GM19035 (cell line): ENCODE data around the gene PVALEF.

ENCODE experiments used
- ATAC-seq: cut with Tn5 transposase; IDR thresholded peaks from one replicate; pipeline ENCODE4 v1.9.1; 2021; ENCODE audit not compliant: unreplicated experiment

Gene PVALEF

DNA sequence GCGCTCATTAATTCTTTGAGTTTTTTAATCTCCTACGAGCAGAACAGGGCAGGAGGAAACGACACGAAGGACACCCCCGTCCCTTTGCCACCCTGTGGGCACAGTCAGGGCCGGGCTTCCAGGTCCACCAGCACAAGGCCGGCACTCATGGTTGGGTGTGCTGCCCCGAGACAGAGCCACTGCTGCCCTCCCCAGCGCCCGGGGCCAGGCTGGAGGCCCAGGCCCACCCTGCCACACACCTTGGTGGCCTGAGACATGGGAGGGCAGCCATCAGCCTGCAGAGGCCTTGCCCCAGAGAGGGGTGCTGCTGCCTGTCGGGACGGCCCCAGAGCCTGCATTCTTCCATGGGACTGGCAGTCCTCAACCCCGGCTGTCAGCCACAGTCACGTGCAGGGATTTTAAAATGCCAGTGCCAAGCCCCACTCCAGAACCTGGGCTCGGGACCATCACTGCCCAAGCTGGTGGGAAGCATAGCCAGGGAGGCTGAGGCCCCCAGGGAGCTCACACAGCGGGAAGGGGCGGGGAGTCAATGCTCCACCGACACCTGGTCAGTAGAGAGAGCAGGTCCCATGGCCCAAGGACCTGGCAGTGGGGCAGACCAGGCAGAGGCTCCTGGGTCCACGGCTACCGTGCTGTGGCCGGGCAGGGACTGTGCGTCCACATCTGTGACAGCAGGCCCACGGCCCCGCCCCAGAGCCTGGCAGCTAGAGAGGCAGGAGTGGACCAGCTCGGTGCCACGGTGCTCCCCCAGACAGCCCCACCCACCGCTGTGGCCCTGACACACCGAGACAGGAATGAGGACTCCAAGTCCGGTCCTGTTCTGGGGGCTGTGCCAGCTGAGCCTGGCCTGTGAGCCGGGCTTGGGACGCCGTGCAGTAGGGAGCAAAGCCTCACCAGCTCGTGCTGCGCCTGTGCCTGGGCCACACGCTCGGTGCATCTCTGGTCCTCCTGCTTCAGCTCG, 29.9 kb downstream of the PVALEF start:
- no peak for ATAC-seq

DNA sequence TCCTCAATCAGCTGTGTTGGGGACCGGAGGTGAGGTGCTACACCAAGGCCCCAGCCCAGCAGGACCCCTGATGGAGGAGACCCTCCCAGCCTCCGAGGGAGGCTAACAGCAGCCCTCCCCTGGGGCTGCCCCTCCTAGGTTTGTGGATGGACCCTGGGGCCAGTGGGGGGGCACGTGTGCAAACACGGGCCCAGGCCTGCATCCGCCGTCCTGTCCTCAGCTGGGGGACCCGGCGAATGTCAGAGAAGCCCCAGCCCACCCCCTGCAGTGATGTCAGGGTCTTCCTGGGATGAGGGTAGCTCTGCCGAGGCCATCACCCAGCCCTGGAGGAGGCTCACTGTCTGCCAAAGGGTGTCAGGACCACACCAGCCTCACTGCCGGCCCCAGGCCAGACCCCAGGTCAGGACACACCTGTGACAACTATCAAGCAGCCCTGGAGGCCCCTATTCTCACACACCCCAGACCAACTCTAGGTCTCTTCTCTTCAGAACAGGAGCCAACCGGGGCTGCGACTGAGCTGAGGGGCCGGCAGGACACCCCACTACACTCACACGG, 30.7 kb downstream of the PVALEF start:
- ATAC-seq = no peak

- no peak for ATAC-seq
Observed at GRCh38 chr17:81196505-81197408, 31.4 kb downstream of the PVALEF start.

- ATAC-seq = no peak
Observed at GRCh38 chr17:81197409-81197795, 32.1 kb downstream of the PVALEF start.

- no peak for ATAC-seq
Observed at GRCh38 chr17:81197831-81198490, 32.7 kb downstream of the PVALEF start.

GRCh38 chr17:81198826-81199481, 33.6 kb downstream of the PVALEF start:
- no peak for ATAC-seq

DNA sequence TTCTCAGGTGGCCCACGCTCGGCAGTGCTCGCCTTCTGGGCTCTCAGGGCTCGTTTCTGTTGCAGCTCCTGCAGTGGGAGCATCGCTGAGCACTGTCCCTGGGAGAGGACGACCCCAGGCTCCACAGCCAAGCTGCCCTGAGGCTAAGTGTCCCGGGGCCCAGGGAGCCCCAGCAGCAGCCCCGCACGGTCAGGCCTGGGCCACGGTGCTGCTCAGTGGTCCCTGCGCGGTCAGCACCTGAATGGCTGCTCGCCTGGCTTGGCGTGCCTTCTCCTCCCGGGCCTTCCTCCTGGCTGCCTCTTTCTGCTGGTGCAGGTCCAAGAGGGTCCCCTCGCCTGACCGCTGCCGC, 34.1 kb downstream of the PVALEF start:
- ATAC-seq = no peak

GRCh38 chr17:81200201-81200600, 34.9 kb downstream of the PVALEF start:
- ATAC-seq = no peak

DNA sequence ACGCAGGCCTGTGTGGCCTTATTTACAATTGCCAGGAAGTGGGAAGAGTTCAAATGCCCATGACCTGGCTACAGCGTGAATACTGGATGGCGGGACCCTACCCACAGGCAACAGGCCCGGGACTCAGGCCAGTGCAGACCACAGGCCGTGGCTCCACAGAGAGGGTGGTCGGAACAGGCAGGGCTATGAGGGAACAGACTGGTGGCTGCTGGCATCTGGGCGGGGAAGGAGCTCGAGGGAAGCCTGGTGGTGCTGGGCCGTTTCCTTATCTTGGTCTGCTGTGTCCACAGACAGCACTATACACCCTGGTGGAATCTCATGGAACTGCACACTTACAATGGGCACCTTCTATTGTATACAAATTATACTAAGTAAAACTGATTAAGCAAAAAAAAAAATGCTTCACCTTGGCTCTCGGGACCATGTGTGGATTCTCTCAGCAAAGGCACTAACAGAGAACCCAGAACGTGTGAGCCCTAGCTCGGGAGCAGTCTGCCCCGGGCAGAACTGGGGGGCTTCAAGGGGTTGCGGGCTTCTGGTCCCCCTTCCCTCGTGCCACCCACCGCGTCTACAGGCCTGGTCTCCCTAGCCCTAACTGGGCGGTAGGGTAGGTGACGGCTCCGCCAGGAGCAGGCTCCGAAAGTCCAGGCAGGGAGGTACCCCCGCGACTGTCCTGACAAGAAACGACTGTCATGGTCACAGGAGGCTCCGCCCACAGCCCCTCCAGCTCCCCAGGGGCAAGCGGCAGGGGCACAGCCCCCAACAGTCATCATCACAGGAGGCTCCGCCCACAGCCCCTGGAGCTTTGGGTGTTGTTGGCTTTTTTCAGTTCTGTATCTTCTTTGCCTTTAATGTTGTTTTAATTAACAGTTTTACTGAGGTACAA, 35.6 kb downstream of the PVALEF start:
- ATAC-seq = no peak

DNA sequence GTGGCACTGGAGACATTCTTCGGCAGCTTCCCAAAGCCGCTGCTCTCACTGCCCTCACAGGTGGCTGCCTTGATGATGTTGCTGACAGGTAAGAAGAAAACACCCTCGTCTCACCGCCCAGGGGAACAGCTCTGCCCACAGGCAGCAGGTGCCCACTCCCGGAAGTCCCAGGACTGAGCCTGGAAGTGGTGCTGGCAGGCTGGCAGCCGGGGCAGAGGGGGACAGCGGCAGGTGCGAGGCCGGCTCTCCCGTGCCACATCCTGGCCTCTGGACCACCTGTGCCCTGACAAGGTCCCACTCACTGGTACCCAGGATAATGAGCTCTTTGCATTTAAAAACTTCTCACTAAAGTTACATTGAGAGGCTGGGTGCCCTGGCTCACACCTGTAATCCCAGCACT, 37.0 kb downstream of the PVALEF start:
- ATAC-seq = no peak

GRCh38 chr17:81203136-81203535, 37.8 kb downstream of the PVALEF start:
- ATAC-seq = no peak

- no peak for ATAC-seq
Observed at GRCh38 chr17:81204578-81204977, 39.3 kb downstream of the PVALEF start.

GRCh38 chr17:81206166-81206565, 40.9 kb downstream of the PVALEF start:
- ATAC-seq = no peak

GRCh38 chr17:81206657-81207056, 41.4 kb downstream of the PVALEF start:
- no peak for ATAC-seq

DNA sequence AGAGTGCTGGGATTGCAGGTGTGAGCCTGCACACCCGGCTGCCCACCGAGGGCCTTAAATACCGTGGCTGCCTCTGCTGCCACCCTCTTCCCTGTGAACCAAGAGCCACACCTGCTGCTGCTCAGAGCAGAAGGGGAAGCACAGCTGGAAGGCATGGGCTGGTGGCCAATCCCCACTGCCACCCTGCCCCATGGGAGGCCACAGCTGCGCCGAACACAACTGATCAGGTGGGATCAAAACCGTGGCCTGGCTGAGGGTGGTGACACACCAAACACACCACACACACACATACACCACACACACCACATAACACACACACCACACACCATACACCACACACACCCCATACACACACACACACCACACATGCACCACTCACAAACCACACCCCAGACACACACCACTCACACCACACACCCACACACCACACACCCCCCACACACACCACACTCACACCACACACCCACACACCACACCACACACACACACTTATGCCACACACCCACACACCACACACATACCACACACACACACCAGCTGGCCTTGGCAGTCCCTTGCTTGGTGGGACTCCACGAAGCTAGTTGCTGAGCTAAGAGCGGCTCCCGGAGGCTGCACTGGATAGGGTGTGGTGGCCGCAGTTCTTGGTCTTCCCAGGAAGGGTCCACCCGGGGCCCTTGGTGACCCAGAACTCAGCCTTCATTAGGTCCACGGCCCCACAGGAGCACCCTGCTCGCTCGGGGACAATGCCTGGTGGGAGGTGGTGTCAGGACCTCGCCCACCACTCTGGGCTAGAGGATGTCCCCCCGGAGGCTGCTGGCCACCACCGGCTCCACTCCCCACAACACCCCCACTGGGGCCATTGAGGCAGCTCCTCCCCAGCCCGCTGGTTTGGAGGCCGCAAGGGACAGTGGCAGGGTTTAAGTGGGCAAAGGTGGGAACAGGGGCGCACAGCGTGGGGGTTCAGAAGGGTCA, 42.6 kb downstream of the PVALEF start:
- ATAC-seq = no peak

GRCh38 chr17:81208651-81209050, 43.3 kb downstream of the PVALEF start:
- ATAC-seq = no peak

- no peak for ATAC-seq
Observed at GRCh38 chr17:81209141-81209540, 43.8 kb downstream of the PVALEF start.

DNA sequence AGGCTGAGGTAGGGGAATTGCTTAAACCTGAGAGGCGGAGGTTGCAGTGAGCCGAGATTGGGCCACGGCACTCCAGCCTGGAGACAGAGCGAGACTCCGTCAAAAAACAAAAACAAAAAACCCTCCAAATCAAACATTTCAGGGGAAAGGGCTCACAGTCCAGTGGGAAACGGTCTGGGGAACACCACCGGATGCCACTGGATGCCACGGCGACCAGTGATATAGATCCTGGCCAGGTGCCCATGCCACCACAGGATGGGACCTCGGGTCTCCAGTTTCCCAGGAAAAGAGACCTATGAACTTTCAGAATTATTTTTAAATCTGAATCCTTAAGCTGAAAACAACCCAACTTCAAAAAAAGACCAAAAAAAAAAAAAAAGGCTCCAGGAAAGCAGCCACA, 45.2 kb downstream of the PVALEF start:
- no peak for ATAC-seq
